Left ventricle myocardium inferior (tissue), 1 donor: ENCODE data around the gene NPIPA8. TPM values are rescaled to one million over a fixed set of nuclear protein-coding genes. Genes with fewer than 3 reads are reported as not detected.
"Not testable (repeated sequence)": the region's sequence is repeated elsewhere in the genome, so short reads cannot be mapped to it uniquely, and the experiment has no call there.

Experiments
- DNase-seq: peaks from one replicate; pipeline ENCODE4 v3.0.0-alpha.2; 2020
- H3K27ac ChIP-seq: fragments of 200-600 bp; replicated peaks from 2 replicates; pipeline ENCODE4 v1.8.0; 2021
- H3K27me3 ChIP-seq: fragments of 200-600 bp; 2 replicates; pipeline ENCODE4 v1.8.0; 2021; ENCODE audit warnings: low read depth
- H3K36me3 ChIP-seq: fragments of 200-600 bp; 2 replicates; pipeline ENCODE4 v1.8.0; 2021
- H3K4me1 ChIP-seq: fragments of 200-600 bp; 2 replicates; pipeline ENCODE4 v1.8.0; 2021
- H3K4me3 ChIP-seq: fragments of 200-600 bp; 2 replicates; pipeline ENCODE4 v1.8.0; 2021; ENCODE audit warnings: mild to moderate bottlenecking, moderate library complexity
- H3K9me3 ChIP-seq: fragments of 200-600 bp; replicated peaks from 2 replicates; pipeline ENCODE4 v1.8.0; 2021
- intact Hi-C: fragments of 100-400 bp; cut with micrococcal nuclease; formaldehyde crosslinking; loops from one replicate; pipeline ENCODE4 v1.11.0; 2022
- long read RNA-seq: library from polyadenylated mRNA; unstranded; transcript quantifications from one replicate; pipeline ENCODE4 v2.0.0, GENCODE V29; 2021
- total RNA-seq: library from RNA; stranded (reverse); fragmentation: NEBNext Ultra II Directional; extraction: Animal tissue kit (Norgen Biotek cat#: 25700); gene quantifications from one replicate; pipeline ENCODE4 v1.2.1, GENCODE V29; 2021
- donor health status: DM: no; HTN: yes; CAD: no; lungs with severe emphysema.

NPIPA8 gene
- total RNA-seq = 0.49 TPM
- long read RNA-seq = 0 reads

DNA sequence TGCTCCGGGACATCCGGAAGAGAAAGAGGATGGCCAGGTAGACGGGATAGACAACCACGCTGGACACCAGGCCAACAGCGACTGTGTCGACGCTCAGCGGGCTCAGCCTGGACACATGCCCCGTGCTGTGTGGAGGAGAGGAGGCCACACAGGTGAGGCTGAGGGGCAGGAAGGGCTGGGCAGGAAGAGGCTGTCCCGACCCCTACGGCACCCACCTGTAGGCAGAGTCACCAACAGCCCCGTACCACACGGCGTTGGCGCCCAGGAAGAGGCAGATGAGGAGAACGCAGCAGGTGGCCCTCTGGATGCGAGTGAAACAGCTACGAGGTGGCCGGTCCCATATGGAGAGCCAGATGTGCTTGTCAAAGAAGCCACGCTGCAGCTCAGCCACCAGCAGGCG lies at the start of gene NPIPA8:
Gene NPIPA8, minus strand, starts transcription at position 101 of the 400 bp plus-strand sequence. CDS start 4,074 bp downstream, outside the sequence.
- H3K4me3 ChIP-seq = not testable (repeated sequence)

DNA sequence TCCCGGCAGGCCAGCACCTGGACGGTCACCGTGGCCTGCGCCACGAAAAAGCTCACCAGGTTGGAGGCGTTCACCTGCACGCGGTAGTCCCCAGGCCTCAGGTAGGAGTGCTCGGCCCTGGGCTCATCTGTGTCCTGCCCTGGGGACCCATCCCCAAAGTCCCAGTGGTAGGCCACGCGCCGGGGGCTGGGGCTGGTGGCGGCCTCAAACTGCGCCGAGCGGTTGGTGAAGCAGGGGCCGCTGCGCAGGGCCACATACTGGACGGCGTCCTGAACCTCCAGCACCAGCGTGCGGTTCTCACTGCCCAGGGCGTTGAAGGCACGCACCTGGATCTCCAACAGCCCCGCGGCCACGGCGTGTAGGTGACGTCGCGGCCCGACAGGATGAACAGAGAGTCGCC lies 48.7 kb upstream of the NPIPA8 start:
- DNase-seq, H3K27me3 ChIP-seq, H3K4me3 ChIP-seq, H3K27ac ChIP-seq, H3K4me1 ChIP-seq, intact Hi-C loops, H3K36me3 ChIP-seq, H3K9me3 ChIP-seq: not testable (repeated sequence)

More for the DNA sequence above, at the start of gene NPIPA8:
- H3K9me3 ChIP-seq, DNase-seq, H3K27ac ChIP-seq, intact Hi-C loops, H3K4me1 ChIP-seq, H3K27me3 ChIP-seq, H3K36me3 ChIP-seq: not testable (repeated sequence)

DNA sequence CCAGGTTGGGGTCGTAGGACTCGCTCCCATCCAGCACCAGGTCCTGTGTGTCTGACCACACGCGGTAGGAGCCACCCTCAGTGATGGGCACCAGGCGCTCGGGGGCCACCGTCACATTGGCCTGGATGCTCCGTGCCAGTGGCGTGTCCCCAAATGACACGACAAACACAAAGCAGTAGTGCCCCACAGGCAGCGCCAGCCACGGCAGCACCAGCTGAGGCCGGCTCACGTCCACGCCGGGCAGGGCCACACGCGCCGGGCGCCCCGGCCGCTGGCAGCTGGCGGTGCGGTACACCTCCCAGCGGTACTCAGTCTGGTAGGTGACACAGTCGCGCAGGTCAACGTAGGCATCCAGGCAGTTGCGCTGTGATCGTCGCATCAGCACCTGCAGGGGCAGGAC lies 48.3 kb upstream of the NPIPA8 start:
- H3K27ac ChIP-seq, H3K9me3 ChIP-seq, H3K27me3 ChIP-seq, H3K4me1 ChIP-seq, H3K4me3 ChIP-seq, H3K36me3 ChIP-seq, DNase-seq, intact Hi-C loops: not testable (repeated sequence)

DNA sequence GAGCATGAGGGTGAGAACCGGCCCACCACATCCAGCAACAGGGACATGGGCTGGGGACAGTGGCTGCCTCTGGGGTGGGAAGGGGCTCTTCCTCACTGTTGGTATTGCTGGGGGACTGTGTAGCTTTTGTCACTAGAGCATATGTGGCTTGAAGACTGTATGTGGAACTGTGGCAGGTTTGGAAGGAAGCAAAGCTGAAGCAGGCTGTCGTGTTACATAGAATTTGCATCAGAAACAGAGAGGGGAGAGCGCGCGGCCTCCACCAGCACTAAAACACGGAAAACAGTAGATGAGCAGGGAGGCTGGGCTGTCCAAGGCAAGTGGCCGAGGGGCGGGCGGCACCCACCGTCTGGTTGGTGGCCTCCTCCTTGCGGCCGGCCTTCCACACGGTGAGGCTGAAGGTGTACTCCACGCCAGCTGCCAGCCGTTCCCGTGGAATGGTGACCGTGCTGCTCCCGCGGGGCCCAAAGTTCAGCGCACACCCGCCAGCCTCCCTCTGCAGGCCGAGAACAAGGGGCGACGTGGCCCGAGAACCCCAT lies 47.6 kb upstream of the NPIPA8 start:
- DNase-seq, H3K4me1 ChIP-seq, H3K36me3 ChIP-seq, intact Hi-C loops, H3K27me3 ChIP-seq, H3K4me3 ChIP-seq, H3K27ac ChIP-seq, H3K9me3 ChIP-seq: not testable (repeated sequence)

DNA sequence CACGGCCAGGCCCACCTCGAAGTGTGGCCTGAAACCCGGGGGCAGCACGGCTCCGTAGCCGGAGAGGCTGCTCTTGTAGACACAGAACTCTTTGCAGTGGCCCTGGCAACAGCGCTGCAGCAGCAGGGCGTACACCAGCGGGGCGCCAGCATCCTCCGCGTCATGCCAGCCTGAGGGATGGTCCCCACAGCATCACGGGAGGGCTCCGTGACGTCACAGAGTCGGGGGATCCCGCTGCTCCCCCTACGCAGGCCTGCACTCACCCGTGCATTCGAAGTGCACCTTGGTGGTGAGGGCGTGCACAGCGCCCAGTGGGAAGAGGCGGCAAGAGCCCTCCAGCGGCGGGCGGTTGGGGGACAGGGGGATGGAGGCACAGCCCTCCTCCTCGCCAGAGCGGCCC lies 46.2 kb upstream of the NPIPA8 start:
- DNase-seq, H3K4me3 ChIP-seq, H3K36me3 ChIP-seq, H3K27ac ChIP-seq, H3K27me3 ChIP-seq, intact Hi-C loops, H3K9me3 ChIP-seq, H3K4me1 ChIP-seq: not testable (repeated sequence)

DNA sequence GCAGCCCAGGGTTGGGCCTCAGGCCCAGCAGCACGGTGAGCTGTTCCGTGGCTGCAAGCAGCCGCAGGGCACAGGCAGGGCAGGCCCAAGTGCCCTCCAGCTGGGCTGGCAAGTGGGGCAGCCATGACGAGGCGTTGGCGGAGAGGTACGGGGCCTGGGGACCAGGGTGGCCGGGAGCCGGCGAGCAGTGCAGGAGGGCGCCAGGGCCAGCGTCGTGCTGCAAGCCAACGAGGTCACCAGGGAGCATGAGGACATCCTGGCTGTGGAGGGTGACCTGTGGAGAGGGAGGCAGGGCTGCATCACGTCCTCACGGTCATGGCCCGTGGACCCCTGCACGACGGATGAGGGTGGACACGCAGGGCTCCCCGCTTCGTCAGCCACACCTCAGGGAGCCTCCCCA lies 11.2 kb upstream of the NPIPA8 start:
- H3K27me3 ChIP-seq, H3K36me3 ChIP-seq, H3K9me3 ChIP-seq, intact Hi-C loops, H3K4me1 ChIP-seq, DNase-seq, H3K4me3 ChIP-seq, H3K27ac ChIP-seq: not testable (repeated sequence)

DNA sequence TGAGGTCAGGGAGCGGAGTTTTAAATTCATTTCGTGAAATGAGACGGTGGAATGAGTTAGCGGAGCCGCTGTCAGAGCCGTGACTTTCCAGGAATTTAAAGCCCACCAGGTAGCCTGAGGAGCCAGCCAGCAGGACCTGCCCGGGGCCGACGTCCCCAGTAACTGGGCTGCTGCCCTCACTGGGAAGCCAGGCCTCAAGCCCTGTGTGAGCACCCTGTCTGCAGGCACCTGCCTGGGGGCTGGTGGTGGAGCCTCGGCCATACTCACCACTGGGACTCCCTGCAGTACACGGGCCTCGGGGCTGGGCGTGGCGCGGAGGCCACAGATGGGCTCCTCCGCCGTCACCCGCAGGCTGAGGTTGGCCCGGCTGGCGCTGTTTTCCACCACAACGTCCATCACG lies 10.5 kb upstream of the NPIPA8 start:
- DNase-seq, H3K4me3 ChIP-seq, H3K27ac ChIP-seq, H3K27me3 ChIP-seq, H3K36me3 ChIP-seq, intact Hi-C loops, H3K4me1 ChIP-seq, H3K9me3 ChIP-seq: not testable (repeated sequence)

DNA sequence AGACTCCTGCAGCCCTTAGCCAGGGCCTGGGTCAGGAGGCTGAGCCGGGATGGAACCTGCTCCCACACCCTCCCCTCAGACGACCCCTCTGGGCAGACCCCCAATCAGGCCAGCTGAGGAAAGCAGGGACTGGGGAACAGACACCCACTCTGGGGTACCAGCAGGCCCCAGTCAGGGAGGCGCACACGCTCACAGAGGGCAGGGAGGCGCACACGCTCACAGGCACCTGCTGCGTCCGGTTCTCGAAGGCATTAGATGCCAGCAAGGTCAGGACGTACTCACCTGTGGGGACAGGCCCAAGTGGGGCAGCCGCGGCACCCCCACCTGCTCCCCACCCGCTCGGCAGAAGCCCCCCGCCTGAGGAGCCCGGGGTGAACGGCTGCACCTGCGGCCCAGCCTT lies 8.1 kb upstream of the NPIPA8 start:
- H3K36me3 ChIP-seq, H3K27me3 ChIP-seq, DNase-seq, H3K9me3 ChIP-seq, intact Hi-C loops, H3K4me1 ChIP-seq, H3K27ac ChIP-seq, H3K4me3 ChIP-seq: not testable (repeated sequence)

DNA sequence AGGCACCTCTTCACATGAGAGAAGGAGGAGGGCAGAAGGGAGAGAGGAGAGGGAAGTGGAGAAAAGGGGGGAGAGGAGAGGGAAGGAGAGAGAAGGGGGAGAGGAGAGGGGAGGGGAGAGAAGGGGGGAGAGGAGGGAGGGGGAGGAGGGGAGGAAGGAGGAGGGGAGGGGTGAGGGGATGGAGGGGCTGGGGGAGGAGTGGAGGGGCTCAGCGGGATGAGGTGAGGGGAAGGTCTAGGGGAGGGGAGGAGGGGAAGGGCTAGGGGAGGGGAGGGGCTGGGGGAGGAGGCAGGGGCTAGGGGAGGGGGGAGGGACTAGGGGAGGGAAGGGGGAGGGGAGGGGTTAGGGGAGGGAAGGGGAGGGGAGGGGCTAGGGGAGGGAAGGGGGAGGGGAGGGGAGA lies 5.5 kb upstream of the NPIPA8 start:
- H3K9me3 ChIP-seq, H3K4me1 ChIP-seq, DNase-seq, H3K27me3 ChIP-seq, H3K27ac ChIP-seq, H3K36me3 ChIP-seq, H3K4me3 ChIP-seq, intact Hi-C loops: not testable (repeated sequence)

DNA sequence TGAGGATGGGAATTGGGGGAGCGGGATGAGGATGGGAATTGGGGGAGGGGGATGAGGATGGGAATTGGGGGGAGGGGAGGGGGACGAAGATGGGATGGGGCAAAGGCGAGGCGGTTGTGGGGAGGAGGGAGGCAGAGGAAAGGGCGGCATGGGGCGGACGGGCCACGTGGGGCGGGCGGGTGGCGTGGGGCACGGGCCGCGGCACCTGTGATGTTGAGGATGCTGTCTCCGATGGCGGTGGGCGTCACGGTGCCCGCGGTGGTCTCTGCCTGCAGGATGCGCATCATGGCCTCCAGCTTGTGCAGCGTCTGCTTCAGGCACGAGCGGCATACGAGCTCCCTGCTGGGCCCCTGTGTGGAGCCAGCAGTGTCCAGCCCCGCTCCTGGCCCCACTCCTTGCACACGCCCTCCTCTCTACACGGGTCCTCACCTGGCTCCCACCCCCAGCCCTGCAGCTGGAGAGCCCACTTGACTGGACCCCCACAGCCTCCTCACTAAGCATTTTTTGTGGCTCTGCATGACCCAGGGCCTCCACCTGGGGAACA lies 5.0 kb upstream of the NPIPA8 start:
- intact Hi-C loops = not testable (repeated sequence)

DNA sequence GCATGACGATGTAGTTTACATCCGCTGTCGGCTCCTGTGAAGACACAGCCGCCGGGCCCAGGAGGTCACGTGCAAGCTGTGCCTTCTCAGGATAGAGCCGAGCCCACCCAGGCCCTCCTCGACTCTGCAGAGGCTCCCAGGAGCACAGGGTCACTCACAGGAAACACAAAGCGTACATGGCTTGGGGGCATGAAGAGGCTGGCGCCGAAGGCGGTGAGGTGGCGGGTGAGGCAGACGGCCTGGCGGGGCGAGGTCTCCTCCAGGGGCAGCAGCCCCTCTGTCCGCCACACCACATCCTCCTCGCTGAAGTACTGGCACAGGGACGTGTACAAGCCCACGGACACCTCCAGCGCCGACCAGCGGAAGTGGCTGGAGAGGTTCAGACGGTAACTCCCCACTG lies 2.7 kb upstream of the NPIPA8 start:
- DNase-seq, intact Hi-C loops: not testable (repeated sequence)

More for the DNA sequence above, 5.0 kb upstream of the NPIPA8 start:
- not testable (repeated sequence) for H3K9me3 ChIP-seq, H3K36me3 ChIP-seq, H3K4me1 ChIP-seq, H3K27ac ChIP-seq, DNase-seq, H3K4me3 ChIP-seq, H3K27me3 ChIP-seq

DNA sequence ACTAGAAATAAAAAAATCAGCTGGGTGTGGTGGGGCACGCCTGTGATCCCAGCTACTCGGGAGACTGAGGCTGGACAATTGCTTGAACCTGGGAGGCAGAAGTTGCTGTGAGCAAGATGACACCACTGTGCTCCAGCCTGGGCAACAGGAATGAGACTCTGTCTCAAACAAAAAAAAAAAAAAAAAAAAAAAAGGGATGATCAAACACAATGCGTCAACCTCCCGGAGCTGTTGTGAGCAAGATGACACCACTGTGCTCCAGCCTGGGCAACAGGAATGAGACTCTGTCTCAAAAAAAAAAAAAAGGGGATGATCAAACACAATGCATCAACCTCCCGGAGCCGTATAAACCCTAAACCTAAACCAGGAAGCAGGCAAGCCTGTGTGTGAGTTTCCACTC lies 24.7 kb downstream of the NPIPA8 start:
- H3K4me1 ChIP-seq, intact Hi-C loops, H3K4me3 ChIP-seq: not testable (repeated sequence)

More for the DNA sequence above, 2.7 kb upstream of the NPIPA8 start:
- H3K4me3 ChIP-seq, H3K4me1 ChIP-seq, H3K36me3 ChIP-seq, H3K27ac ChIP-seq, H3K9me3 ChIP-seq, H3K27me3 ChIP-seq: not testable (repeated sequence)

DNA sequence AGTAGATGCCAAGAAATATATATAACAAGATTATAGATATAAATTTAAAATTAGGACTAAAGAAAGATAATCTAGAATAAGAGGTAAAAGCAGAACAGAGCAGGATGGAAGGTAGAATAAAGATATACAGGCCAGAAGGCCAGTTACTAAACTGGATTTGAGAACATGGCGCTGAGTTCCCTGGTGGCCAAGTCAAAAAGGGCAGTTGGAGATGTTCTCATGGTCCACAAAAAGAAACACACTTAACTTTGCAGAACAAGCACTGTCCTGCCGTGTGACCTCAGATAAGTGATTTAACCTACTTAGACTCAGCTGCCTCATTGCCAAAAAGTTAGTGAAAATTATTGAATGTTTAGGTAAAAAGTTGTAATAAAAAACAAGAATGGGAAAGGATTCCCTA lies 27.4 kb downstream of the NPIPA8 start:
- H3K27ac ChIP-seq, H3K4me3 ChIP-seq, DNase-seq, intact Hi-C loops, H3K36me3 ChIP-seq, H3K9me3 ChIP-seq, H3K4me1 ChIP-seq, H3K27me3 ChIP-seq: not testable (repeated sequence)

More for the DNA sequence above, 24.7 kb downstream of the NPIPA8 start:
- not testable (repeated sequence) for H3K9me3 ChIP-seq, DNase-seq, H3K27ac ChIP-seq, H3K36me3 ChIP-seq, H3K27me3 ChIP-seq

DNA sequence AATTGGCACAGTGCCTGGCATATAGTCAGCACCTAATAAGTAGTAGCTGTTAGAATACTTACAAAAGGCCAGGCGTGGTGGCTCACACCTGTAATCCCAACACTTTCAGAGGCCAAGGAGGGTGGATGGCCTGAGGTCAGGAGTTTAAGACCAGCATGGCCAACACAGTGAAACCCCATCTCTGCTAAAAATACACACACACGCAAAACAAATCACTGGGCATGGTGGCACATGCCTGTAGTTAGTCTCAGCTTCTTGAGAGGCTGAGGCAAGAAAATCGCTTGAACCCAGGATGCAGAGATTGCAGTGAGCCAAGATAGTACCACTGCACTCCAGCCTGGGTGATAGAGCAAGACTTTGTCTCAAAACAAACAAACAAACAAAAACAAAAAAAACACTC lies 29.3 kb downstream of the NPIPA8 start:
- H3K4me1 ChIP-seq, intact Hi-C loops, H3K9me3 ChIP-seq, H3K4me3 ChIP-seq, H3K36me3 ChIP-seq, DNase-seq, H3K27ac ChIP-seq, H3K27me3 ChIP-seq: not testable (repeated sequence)
